ENCODE data around the gene PTMA.

DNA sequence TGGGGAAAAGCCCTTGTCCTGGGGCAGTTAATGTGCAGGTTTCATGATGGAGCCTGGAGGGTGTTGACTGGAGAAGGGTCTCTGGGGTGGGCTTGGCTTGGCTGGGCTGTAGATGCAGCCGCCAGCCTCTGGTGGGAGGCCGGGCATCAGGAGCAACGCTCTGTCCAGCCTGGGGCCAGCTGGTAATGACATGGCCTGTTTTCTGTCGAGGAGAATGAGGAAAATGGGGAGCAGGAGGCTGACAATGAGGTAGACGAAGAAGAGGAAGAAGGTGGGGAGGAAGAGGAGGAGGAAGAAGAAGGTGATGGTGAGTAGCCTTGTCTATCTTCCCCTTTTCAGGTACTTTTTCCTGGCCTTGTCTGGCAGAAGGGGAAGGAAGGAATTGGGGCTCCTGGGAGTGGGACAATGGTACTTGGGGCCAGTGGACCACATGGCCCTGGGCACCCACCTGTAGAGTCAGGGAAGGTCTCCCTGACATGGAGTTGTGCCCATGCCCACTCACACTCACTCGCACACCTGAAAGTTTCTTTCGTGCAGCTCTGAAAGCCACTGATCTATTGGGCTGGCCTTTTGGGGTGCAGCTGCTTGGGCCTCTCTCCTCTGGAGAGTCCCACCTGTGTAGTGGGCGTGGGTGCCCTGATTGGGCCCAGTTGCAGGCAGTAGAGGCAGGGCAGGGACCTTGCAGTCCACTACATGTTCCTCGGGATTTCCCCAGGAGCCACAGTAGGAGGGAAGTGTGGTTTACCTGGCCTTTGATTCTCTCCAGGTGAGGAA, 3.5 kb downstream of the PTMA start:
- TF ChIP-seq, protein P1, sequence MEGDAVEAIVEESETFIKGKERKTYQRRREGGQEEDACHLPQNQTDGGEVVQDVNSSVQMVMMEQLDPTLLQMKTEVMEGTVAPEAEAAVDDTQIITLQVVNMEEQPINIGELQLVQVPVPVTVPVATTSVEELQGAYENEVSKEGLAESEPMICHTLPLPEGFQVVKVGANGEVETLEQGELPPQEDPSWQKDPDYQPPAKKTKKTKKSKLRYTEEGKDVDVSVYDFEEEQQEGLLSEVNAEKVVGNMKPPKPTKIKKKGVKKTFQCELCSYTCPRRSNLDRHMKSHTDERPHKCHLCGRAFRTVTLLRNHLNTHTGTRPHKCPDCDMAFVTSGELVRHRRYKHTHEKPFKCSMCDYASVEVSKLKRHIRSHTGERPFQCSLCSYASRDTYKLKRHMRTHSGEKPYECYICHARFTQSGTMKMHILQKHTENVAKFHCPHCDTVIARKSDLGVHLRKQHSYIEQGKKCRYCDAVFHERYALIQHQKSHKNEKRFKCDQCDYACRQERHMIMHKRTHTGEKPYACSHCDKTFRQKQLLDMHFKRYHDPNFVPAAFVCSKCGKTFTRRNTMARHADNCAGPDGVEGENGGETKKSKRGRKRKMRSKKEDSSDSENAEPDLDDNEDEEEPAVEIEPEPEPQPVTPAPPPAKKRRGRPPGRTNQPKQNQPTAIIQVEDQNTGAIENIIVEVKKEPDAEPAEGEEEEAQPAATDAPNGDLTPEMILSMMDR (IDR thresholded peaks at IDR 0.05): no peak
- TF ChIP-seq EZH2 (IDR thresholded peaks at IDR 0.05): no peak
